Measurements from ENCODE around the gene TANGO2.

Gene TANGO2

DNA sequence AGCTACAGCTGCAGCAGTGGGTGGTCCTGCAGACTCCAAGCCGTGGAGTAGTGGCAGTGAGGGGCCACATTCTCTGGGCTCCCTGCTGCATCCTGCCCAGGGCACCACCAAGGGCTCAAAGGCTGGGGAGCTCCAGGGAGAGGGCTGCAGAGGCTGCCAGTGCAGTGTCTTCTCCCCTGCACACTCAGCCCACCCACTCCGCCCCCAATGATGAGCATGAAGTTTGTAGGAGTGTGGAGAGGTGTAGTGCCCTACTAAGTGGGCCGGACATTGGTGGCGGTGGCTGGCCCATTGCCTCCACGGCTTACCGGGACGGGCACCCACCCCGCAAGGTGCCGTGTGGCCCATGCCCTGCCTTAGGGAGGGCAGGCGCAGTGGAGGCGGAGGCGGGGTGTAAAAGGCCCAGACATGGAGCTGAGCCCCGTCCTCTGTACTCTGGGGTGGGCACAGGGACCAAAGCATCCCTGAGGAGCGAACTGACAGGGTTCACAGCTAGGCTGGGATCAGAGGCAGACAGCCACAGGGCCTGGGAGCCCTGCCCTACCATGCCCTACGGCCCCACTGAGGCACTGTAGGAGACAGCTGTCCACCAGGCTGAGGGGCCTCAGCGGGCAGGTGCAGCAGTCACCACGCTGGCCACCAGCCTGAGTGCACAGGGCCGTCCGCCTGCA, 23.2 kb upstream of the TANGO2 start:
- DNase-seq, result no peak

DNA sequence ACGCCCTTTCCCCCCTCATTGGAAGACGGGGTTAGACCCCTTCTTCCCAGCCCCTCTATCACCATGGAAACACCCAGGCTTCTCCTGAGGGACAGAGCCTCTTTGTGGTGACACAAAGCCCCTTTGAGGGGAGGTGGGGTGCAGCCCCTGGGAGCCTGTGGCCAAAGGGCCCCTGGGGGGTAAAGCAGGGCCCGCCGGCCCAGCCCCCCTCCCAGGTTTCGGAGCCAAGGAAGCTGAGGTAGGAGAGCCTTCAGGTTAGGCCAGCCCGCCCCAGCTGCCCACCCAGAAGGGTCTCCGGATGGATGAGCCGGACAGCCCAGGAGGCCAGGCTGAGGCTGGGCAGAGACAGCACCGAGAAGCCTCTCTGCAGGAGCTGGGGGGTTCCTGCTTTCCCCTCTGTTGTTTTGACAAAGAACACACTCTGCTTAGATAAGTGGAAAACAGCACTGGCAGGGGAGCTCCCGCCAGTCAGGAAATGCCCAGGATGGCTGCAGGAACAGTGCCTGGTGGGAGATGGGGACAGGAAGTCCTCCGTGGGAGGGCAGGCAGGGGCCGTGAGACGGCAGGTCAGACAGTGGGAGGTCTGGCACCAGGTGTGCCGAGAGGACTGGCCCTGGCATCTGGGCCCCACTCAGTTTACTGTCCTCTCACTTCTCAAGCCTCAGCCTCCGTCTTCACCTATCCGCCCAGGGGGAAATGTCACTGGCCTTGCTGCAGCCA, 22.5 kb upstream of the TANGO2 start:
- no peak for DNase-seq

DNA sequence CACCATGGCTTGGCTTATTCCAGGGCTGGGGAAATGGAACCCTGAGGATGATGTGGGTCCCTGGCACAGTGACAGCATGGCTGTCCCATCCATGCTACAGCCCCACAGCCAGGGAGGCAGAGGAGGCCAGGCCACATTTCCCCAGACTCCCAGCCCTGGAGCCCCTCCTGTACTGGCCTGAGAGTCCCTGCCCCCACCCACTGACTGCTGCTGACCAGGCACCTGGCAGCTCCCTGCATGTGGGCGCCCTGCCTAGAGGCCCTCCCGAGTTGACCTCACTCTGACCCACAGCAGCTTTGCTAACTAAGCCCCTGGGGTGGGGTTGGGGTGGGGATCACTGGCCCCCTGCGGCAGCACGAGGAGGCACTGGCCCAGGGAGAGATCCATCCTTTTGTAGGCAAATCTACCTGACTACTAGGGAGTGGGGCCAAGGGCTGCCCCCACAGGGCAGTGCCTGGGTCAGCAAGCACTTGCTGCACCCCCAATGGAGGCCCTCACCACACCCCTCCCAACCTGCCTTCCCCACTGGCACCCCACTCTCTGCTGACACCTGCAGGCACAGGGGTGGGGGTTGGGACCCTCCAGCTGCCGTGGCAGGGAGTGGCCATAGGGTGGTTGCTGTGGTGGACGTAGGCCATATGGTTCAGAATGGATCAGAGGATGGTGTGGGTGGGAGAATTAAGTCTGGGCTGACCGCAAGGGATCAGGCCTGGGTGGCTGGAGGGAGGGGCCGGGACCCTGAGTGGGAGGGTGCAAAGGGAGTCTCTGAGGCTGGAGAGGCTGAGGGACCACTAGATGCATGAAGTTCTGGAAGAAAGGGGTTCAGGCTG, 21.7 kb upstream of the TANGO2 start:
- no peak for DNase-seq

DNA sequence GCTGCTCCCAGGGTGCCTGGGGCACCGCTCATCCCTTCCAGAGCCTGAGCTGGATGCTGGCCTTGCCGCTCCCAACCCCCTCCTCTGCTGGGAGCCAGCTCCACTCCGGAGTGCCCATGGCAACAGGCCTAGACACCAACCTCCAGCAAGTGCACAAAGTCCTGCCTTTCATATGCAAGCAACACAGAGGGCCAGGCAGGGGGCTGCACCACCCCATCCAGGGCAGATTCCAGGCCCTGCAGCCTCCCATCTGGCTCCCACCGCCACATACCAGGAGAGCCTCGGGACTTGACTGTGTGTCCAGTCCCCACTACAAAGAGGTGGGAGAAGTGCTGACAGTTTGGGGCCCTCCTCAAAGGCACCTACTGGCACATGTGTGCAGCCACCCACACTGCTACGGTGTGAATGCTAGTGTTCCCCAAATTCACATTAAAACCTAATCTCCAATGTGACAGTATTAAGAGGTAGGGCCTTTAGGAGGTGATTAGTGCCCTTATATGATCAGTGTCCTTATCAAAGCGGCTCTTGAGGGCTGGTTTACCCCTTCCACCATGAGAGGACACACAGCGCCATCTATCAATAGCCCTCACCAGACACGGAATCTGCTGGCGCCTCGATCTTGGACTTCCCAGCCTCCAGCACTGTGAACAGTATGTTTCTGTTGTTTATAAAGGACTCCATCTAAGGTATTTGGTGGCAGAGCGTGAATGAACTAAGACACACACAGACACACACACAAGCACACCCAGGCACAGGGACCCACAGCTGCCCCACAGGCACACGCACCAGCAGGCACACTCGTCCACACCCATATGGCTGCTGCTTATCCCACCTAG, 20.4 kb upstream of the TANGO2 start:
- no peak for DNase-seq

DNA sequence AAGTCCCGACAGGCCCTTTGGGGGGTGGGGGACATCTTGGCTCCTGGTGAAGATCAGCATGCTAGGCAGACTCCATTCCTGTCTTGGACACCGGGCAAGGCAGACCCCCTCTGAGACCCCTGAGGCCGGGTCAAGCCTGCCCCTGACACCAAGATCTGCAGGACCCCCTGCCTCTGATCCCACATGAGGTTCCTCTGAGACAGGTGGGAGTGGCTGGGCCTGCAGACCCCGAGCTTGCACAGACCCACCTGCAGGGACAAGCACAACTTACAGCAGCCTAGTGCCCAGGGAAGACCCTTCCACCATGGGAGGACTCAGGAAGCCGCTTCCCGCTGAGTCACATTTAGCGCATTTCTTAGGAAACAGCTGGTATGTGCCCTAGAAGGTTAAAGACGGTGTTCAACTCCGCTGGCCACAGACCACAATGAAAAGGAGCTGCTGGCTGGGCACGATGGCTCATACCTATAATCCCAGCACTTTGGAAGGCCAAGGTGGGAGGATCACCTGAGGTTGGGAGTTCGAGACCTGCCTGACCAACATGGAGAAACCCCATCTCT, 19.8 kb upstream of the TANGO2 start:
- DNase-seq, result no peak

DNA sequence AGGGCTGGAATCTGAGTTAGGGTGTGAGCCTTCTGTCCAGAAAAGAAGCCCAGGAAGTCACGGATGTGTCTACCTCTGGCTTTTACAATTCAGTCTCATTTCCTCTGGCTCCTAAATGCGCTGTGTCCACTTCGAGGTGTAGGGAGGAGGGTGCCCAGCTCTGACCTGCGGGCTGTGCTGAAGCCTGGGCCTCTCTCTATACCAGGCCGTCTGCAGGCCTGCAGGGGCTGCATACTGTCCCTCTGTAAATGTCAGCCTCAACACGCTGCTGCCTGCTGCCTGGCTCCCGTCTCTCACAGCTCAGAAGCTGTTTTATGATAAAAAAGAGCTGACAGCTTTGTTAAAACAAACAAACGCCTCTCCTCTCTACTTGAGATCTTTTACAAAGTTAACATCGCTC, 18.8 kb upstream of the TANGO2 start:
- no peak for DNase-seq

DNA sequence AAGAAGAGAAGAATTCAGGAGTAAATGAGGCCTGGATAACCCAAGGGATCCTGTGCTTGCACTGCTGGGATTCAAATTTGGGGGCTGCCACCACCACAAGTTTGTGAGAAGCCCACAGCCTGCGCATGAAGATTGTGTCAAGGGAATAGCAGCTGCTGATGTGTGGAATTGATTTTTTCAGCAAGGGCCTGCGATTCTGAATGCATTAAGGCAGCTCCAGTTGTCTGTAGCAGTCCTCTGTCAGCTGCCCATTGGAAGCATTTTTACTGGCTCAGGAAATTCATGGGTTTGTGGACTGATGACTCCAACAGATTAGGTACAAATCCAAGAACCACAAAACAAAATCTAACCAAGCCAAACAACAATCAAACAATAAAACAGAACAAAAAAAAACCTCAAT, 18.3 kb upstream of the TANGO2 start:
- DNase-seq, result no peak

DNA sequence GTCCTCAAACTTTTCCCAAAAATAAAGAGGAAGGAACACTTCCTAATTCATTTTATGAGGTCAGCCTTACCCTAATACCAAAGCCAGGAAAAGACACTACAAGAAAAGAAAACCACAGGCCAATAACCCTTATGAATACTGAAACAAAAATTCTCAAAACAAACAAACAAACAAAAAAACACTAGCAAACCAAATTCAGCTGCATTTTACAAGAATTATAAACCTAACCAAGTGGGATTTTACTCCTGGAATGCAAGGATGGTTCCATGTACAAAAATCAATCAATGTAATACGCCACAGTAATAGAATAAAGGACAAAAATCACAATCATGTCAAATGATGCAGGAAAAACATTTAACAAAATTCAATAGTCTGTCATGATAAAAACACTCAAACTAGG, 17.6 kb upstream of the TANGO2 start:
- DNase-seq, result no peak

DNA sequence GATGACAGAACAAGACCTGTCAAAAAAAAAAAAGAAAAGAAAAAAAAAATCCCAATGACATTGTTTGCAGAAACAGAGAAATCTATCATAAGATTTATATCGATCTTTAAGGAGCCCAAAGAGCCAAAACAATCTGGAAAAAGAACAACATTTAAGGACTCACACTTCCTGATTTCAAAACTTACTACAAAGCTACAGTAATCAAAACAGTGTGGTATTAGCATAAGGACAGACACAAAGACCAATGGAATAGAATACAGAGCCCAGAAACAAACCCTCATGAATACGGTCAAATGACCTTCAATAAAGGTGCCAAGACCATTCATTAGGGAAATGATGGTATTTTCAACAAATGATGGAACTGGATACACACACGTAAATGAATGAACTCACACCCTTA, 16.4 kb upstream of the TANGO2 start:
- no peak for DNase-seq

DNA sequence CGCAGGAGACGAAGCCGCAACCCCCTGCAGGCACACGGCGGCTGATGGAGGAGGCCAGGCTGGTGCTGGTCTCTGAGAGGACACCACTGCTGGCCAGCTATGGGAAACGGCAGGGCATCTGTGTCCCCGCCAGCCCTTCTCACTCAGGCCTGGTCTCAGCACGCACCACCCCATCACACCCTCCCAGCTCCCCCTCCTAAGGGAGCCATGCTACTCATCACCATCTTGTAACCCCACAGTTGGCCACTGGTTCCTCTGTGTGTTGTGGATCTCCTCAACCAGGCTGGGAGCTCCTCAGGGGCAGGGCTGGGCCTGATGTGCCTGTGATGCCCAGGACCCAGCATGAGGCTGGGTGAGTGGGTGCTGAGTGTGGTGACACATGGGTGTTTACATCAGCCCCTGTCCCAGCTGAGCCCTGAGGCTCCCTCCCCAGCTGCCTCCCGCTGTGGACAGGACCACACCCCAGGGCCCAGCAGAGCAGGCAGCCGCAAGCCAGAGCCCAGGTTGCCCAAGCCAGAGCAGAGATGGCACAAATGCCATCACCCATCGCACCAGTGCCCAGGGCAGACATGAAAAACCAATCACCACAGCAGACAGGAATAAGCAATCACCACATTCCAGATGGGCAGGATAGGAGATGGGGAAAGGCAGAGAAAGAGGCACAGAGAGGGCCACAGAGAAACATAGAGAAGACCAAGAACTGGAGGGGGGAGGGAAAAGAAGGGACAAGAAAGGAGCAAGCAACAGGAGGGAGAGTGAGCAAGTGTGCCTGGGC, 12.5 kb upstream of the TANGO2 start:
- DNase-seq, result no peak

DNA sequence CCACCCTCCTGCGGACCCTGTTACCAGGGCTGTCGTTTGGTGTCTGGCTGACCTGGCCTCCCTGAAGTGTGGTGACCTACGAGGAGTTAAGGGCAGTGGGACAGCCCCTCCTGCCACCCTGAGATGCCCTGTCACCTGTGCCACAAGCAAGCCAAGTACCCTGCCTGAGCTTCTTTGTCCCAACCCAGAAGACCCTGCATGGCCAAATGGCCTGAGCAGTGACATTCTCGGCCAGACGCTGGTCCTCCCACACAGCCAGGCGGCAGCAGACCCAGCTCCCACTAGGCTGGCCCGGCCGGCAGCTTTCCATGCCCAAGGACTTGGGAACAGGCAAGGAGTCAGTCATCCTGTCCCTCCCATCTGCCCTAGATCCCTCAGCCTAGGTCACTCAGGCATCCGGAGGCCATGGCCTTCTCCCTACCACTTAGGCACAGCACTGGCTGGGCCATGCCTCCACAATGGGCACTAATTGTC, 11.9 kb upstream of the TANGO2 start:
- DNase-seq, result no peak

DNA sequence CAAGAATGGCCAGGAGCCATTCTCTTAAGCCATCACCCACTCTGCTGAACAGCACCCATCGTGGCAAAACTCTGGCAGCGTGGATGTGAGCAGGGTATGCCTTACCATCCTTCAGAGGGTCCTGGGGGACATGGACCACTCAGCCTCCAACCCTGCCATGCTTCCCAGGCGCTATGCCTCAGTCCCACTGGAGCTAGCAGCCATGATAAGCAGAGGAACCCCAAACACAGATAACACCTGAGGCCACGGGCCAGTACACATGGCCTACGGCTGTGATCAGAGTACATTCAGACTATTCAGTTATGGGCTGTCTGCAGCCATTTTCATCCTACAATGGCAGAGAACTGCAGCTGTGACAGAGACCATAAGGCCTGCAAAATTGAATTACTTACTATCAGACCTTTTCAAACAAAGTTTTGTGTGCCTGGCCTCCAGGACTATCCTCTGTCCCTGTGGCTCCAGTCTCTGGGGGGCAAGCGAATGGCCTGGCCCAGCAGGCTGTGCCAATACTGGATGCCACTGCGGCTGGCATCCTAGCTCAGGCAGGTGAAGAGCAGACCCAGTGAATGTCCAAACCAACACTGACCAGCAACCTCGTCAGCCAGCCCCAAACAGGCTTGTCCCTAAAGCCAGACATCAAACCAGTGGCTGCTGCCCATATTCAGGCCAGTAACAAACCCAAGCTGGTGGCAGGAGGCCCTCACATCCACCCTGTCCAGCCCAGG, 11.2 kb upstream of the TANGO2 start:
- DNase-seq, result no peak

DNA sequence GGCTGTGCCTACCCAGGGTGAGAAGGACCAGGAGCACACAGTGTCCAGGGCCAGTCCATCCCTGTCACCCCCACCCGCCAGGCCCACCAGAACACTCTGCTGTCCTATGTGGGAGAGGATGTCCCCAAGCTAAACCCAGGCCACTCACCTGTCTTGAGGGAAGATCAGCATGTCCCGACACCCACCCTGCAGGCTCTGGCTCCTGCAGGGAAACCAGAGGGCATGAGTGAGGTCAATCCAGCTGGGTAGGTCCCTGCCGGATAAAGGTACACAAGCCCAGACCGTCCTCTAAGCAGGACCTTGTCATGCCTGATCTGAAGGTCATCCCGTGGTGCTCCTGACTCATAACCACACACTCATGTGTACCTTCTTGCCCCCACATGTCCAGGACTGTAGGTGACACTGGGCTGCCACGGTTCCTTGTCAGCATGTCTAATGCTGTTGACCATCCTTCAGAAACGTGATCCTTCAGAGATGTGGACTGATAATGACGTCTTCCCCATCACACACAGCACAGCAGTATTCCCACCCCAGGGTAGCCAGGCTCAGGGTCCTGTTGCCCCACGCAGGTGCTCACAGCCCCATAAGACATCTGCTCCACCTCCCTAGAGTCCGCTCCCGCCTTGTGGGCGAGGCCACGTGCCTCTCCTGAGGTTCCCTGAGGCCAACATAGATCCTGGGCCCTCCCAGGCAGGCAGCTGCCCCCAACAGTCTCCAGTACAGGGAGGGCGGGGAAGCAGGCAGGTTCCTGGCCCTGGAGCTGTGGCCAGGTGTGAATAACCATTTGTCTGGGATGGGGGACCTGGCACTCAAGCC, 10.4 kb upstream of the TANGO2 start:
- no peak for DNase-seq

DNA sequence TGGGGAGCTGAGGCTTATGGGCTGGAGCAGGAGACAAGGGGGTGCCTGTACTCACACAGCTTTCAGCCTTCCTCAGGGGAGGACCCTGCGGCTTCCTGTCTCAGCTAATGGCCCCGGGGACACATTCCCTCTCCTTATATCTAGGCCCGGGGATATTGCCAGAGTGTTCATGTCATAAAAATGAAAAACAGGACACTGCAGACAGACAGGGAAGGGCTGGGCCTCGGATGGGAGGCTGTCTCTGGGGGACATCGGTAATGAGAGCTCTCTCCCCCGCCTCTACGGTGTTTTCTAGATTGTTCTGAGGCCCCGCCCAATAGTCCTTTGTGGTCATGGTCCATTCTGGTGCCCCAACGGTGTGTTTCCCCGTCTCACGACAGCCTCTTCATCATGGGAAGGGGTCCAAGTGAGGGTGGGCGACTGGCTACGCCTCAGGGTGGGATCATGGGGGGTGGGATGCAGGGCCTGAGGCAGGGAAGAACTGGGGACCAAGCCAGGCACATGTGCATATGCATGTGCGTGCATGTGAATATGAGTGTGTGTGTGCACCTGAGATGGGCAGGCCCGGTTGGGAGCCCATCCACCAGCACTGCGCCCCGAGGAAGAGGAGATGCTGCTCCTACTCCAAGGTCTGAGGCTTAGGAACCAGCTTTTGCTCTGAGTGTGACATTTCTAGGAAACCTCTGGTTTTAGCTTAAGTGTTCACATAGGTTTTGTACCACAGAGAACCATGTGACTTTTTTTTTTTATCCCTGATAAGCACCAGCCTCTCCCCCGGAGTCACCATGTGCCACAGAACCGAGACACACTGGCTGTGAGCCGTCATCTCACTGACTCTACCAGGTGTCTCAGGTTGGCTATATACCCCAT, 9.6 kb upstream of the TANGO2 start:
- DNase-seq, result no peak

DNA sequence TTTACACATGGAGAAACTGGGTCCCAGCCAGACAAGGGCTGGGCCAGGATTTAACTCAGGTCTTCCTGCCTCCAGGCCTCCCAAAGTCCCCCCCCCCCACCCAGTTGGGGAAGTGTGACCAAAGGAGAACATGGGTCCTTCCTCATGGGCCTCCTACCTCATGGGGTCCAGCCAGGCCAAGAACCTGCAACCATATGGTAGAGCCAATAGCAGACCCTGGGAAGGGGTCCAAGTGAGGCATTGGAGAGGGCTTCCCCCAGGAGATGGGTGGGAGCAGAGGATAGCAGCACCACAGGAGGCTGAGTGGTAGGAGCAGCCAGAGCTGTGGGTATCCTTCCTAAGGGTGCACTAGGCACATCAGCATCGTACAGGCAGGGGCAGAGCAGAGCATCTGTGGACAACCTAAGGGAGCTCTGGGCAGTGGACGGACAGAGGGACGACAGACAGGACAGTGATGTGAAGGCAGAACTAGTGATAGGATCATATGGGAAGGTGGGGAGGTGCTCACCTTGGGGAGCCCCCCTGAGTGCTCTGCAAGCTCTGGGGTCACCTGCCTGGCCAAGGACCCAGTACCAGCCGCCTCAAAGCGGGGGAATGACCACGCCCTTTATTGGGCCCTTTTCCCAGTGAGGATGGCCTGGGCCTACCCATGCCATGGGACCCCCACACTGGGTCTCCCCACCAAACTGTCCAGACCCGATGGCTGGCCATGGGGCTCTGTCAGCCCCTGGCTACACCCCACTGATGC, 8.7 kb upstream of the TANGO2 start:
- no peak for DNase-seq

DNA sequence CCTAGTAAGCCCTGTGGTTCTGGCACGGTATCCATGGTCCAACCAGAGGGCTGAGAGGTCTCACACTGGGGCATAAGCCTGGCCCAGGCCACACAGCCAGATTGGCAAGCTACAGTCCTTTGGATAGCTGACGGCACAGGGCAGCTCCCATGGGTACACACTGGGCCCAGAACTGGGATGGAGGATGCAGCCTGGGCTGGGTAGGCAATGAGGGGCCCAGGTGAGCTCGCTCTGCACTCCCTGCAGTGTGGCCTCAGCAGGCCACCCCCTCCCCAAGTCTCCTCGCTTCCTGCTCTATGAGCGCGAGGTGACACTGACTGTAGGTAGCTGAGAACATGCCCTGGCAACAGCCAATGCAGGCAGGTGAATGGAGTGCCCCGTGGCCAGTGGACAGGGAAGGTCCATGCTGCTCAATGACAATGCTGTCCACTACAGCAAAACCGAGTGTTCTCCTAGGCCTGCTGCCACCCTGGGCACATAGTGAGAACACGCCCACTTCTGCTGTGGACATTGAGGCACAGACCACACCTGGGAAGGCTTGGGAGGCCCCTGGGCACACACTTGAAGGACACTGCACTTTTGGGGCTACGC, 8.1 kb upstream of the TANGO2 start:
- DNase-seq, result no peak

DNA sequence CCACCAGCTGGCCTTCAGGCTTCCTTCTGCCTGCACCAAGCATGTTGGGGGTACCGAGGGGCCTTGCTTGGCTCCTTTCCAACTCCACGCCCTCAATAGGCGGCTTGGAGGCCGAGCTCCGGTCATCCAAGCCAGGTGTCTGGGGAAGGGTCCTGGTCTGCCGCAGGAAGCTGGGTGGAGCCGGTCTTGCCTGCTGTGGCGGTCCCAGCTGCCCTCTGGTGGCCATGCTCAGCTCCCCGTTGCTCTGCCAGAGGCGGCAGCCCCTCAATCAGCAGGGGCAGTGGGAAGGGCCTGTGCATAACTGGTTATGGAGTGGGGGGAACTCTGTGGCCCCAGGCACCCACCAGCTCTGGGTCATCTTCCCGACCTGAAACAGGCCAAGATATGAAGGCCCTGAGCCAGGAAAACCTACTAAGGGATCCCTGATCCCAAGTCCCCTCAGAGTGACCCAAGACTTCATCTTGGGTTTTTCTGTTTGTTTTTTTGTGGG, 7.5 kb upstream of the TANGO2 start:
- peak; percentile 34 for DNase-seq
